Measurements from ENCODE around the gene ACBD6. TPM values are rescaled to one million over a fixed set of nuclear protein-coding genes. Genes with fewer than 3 reads are reported as not detected.

Gene ACBD6
- total and polyA plus RNA-seq, 4 donors: 34.9 to 76.1 (median 68.3) TPM

DNA sequence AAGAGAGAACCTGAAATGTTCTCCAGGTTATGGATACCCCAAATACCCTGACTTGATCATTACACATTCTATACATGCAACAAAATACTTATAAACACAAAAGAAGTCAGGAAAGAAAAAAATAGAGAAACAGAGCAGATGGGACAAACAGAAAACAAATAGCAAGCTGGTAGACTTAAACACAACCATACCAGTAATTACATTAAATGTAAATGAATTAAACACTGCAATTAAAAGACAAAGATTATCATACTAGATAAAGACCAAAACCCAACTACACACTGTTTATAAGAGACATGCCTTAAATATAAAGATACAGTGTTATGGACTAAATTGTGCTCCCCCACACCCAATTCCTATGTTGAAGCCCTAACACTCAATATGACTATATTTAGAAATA is 117.2 kb downstream of the ACBD6 start:
- H3K9me3 ChIP-seq (ENCODE audit: control insufficient read depth, insufficient read depth, low read length): peaks cover 16% of the 10 kb centered on the region
- no peak overlapping the region for H3K27ac ChIP-seq (ENCODE audit: low read depth, low read length)
- no peaks in the 10 kb centered on the region for H3K4me1 ChIP-seq (ENCODE audit: control insufficient read depth, insufficient read depth, low read length)
- no peak overlapping the region for H3K4me3 ChIP-seq (ENCODE audit: low read depth, low read length)
- H3K27me3 ChIP-seq (ENCODE audit: control insufficient read depth, insufficient read depth, low read length): no peaks in the 10 kb centered on the region
- no peaks in the 10 kb centered on the region for H3K36me3 ChIP-seq (ENCODE audit: control insufficient read depth, insufficient read depth, low read length)
- no peak for DNase-seq (ENCODE audit: low read depth in 4 of 6, low spot score in 6 of 6)

- DNase-seq (ENCODE audit: low read depth in 4 of 6, low spot score in 6 of 6): no peak
- no peaks in the 10 kb centered on the region for H3K36me3 ChIP-seq (ENCODE audit: control insufficient read depth, insufficient read depth, low read length)
- H3K27me3 ChIP-seq (ENCODE audit: control insufficient read depth, insufficient read depth, low read length): no peaks in the 10 kb centered on the region
- H3K27ac ChIP-seq (ENCODE audit: low read depth, low read length): no peak overlapping the region
- no CpG with 5 or more reads among the region's 3 CpGs for WGBS (ENCODE audit: insufficient coverage)
- no peak overlapping the region for H3K4me3 ChIP-seq (ENCODE audit: low read depth, low read length)
- no peaks in the 10 kb centered on the region for H3K4me1 ChIP-seq (ENCODE audit: control insufficient read depth, insufficient read depth, low read length)
- peaks cover 21% of the 10 kb centered on the region for H3K9me3 ChIP-seq (ENCODE audit: control insufficient read depth, insufficient read depth, low read length)
Observed at GRCh38 chr1:180384286-180385005, 117.9 kb downstream of the ACBD6 start.

DNA sequence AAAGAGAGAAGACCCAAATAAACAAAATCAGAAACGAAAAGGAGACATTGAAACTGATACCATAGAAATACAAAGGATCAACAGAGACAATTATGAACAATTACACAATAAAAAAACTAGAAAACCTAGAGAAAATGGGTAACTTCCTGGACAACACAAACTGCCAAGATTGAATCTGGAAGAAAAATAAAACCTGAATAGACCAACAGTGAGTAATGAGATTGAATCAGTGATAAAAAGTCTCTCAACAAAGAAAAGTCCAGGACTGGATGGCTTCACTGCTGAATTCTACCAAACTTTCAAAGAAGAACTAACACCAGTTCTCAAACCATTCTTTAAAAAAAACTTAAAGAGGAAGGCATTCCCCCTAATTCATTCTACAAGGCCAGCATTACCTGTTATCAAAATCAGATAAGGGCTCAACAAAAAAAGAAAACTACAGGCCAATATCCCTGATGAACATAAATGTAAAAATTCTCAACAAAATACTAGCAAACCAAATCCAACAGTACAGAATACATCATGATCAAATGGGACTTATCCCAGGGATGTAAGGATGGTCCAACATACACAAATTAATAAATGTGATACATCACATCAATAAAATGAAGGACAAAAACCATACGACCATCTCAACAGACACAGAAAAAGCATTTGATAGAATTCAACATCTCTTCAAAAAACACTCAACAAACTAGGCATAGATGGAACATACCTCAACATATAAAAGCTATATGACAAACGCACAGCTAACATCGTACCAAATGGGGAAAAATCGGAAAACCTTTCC is 119.9 kb downstream of the ACBD6 start:
- WGBS (ENCODE audit: insufficient coverage): 86% methylated on average over 1 of the region's 5 CpGs
- no peak overlapping the region for H3K4me3 ChIP-seq (ENCODE audit: low read depth, low read length)
- DNase-seq (ENCODE audit: low read depth in 4 of 6, low spot score in 6 of 6): no peak
- peaks cover 26% of the 10 kb centered on the region for H3K9me3 ChIP-seq (ENCODE audit: control insufficient read depth, insufficient read depth, low read length)
- no peak overlapping the region for H3K27ac ChIP-seq (ENCODE audit: low read depth, low read length)
- H3K27me3 ChIP-seq (ENCODE audit: control insufficient read depth, insufficient read depth, low read length): no peaks in the 10 kb centered on the region
- no peaks in the 10 kb centered on the region for H3K36me3 ChIP-seq (ENCODE audit: control insufficient read depth, insufficient read depth, low read length)
- H3K4me1 ChIP-seq (ENCODE audit: control insufficient read depth, insufficient read depth, low read length): no peaks in the 10 kb centered on the region

- Histone ChIP-seq H3K9me3 (ENCODE audit: control insufficient read depth, insufficient read depth, low read length) (peaks cover 26% of the 10 kb centered on the region), H3K27me3 (ENCODE audit: control insufficient read depth, insufficient read depth, low read length) (no peaks in the 10 kb centered on the region), H3K27ac (ENCODE audit: low read depth, low read length) (no peak overlapping the region), H3K36me3 (ENCODE audit: control insufficient read depth, insufficient read depth, low read length) (no peaks in the 10 kb centered on the region), H3K4me3 (ENCODE audit: low read depth, low read length) (no peak overlapping the region), H3K4me1 (ENCODE audit: control insufficient read depth, insufficient read depth, low read length) (no peaks in the 10 kb centered on the region)
- DNase-seq (ENCODE audit: low read depth in 4 of 6, low spot score in 6 of 6): no peak
- 90% methylated on average over 2 of the region's 4 CpGs for WGBS (ENCODE audit: insufficient coverage)
Observed at GRCh38 chr1:180381184-180381580, 121.2 kb downstream of the ACBD6 start.

DNA sequence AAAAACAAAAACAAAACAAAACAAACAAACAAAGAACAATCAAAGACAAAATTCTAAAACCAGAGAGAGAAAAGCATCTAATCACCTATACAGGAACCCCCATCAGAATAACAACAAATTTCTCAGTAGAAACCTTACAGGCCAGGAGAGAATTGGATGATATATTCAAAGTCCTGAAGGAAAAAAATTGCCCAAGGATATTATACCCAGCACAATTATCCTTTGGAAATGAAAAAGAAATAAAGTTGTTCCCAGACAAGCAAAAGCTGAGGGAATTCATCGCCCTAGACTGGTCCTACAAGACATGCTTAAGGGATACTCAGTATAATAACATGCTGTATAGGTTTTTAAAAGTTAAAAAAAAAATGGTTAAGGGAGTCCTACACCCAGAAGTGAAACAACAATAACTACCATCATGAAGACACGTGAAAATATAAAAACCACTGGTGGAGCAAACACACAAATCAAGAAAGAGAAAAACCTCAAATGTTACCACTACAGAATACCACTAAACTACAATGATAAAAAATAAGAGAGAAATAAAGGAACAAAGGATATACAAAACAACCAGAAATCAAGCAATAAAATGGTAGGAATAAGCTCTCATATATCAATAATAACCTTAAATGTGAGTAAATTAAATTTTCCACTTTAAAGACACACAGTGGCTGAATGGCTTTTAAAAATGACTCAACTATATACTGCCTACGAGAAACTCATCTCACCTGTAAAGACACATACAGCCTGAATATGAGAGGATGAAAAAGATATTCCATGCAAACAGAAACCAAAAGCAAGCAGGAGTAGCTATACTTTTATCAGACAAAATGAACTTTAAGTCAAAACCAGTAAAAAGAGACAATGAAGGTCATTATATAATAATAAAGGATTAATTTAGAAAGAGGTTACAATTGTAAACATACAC is 121.9 kb downstream of the ACBD6 start:
- no peak overlapping the region for H3K4me3 ChIP-seq (ENCODE audit: low read depth, low read length)
- no peaks in the 10 kb centered on the region for H3K4me1 ChIP-seq (ENCODE audit: control insufficient read depth, insufficient read depth, low read length)
- no peaks in the 10 kb centered on the region for H3K36me3 ChIP-seq (ENCODE audit: control insufficient read depth, insufficient read depth, low read length)
- WGBS (ENCODE audit: insufficient coverage): no CpG with 5 or more reads among the region's 3 CpGs
- no peak for DNase-seq (ENCODE audit: low read depth in 4 of 6, low spot score in 6 of 6)
- peaks cover 24% of the 10 kb centered on the region for H3K9me3 ChIP-seq (ENCODE audit: control insufficient read depth, insufficient read depth, low read length)
- no peak overlapping the region for H3K27ac ChIP-seq (ENCODE audit: low read depth, low read length)
- no peaks in the 10 kb centered on the region for H3K27me3 ChIP-seq (ENCODE audit: control insufficient read depth, insufficient read depth, low read length)

DNA sequence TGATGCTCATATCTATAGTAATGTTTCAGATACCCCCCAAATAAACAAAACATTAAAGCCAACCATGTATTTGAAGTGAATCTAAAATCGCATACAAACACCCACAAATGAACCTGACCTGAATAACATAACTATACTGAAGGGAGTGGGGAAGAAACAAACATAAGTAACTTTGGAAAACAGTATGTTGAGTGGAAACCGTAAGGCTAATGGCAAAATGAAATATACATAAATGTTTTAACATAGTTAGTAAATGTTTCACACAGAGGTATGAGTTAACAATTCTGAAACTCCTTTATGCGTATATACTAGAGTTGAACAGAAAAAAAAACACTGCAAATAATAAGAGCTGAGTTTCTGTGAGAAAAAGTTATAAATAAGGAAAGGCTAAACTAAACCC is 125.6 kb downstream of the ACBD6 start:
- no peak overlapping the region for H3K27ac ChIP-seq (ENCODE audit: low read depth, low read length)
- no CpG with 5 or more reads among the region's 3 CpGs for WGBS (ENCODE audit: insufficient coverage)

GRCh38 chr1:180376253-180376652 is 126.1 kb downstream of the ACBD6 start:
- Histone ChIP-seq H3K27ac (ENCODE audit: low read depth, low read length) (no peak overlapping the region), H3K4me1 (ENCODE audit: control insufficient read depth, insufficient read depth, low read length) (no peaks in the 10 kb centered on the region), H3K9me3 (ENCODE audit: control insufficient read depth, insufficient read depth, low read length) (peaks cover 15% of the 10 kb centered on the region), H3K4me3 (ENCODE audit: low read depth, low read length) (no peak overlapping the region), H3K36me3 (ENCODE audit: control insufficient read depth, insufficient read depth, low read length) (no peaks in the 10 kb centered on the region), H3K27me3 (ENCODE audit: control insufficient read depth, insufficient read depth, low read length) (no peaks in the 10 kb centered on the region)
- WGBS (ENCODE audit: insufficient coverage): no CpG with 5 or more reads among the region's 1 CpG
- no peak for DNase-seq (ENCODE audit: low read depth in 4 of 6, low spot score in 6 of 6)

More for the DNA sequence above, 125.6 kb downstream of the ACBD6 start:
- Histone ChIP-seq H3K4me1 (ENCODE audit: control insufficient read depth, insufficient read depth, low read length) (no peaks in the 10 kb centered on the region), H3K36me3 (ENCODE audit: control insufficient read depth, insufficient read depth, low read length) (no peaks in the 10 kb centered on the region), H3K4me3 (ENCODE audit: low read depth, low read length) (no peak overlapping the region), H3K9me3 (ENCODE audit: control insufficient read depth, insufficient read depth, low read length) (peaks cover 15% of the 10 kb centered on the region), H3K27me3 (ENCODE audit: control insufficient read depth, insufficient read depth, low read length) (no peaks in the 10 kb centered on the region)
- no peak for DNase-seq (ENCODE audit: low read depth in 4 of 6, low spot score in 6 of 6)

- no CpG with 5 or more reads among the region's 4 CpGs for WGBS (ENCODE audit: insufficient coverage)
- Histone ChIP-seq H3K36me3 (ENCODE audit: control insufficient read depth, insufficient read depth, low read length) (no peaks in the 10 kb centered on the region), H3K9me3 (ENCODE audit: control insufficient read depth, insufficient read depth, low read length) (no peaks in the 10 kb centered on the region), H3K4me1 (ENCODE audit: control insufficient read depth, insufficient read depth, low read length) (no peaks in the 10 kb centered on the region), H3K27ac (ENCODE audit: low read depth, low read length) (no peak overlapping the region), H3K4me3 (ENCODE audit: low read depth, low read length) (no peak overlapping the region), H3K27me3 (ENCODE audit: control insufficient read depth, insufficient read depth, low read length) (no peaks in the 10 kb centered on the region)
- no peak for DNase-seq (ENCODE audit: low read depth in 4 of 6, low spot score in 6 of 6)
Observed at GRCh38 chr1:180372728-180373127, 129.6 kb downstream of the ACBD6 start.

GRCh38 chr1:180370597-180370996 is 131.8 kb downstream of the ACBD6 start:
- no peak overlapping the region for H3K27ac ChIP-seq (ENCODE audit: low read depth, low read length)
- no peak for DNase-seq (ENCODE audit: low read depth in 4 of 6, low spot score in 6 of 6)
- H3K36me3 ChIP-seq (ENCODE audit: control insufficient read depth, insufficient read depth, low read length): no peaks in the 10 kb centered on the region
- no peaks in the 10 kb centered on the region for H3K4me1 ChIP-seq (ENCODE audit: control insufficient read depth, insufficient read depth, low read length)
- no peaks in the 10 kb centered on the region for H3K27me3 ChIP-seq (ENCODE audit: control insufficient read depth, insufficient read depth, low read length)
- no peaks in the 10 kb centered on the region for H3K9me3 ChIP-seq (ENCODE audit: control insufficient read depth, insufficient read depth, low read length)
- no CpG with 5 or more reads among the region's 1 CpG for WGBS (ENCODE audit: insufficient coverage)
- H3K4me3 ChIP-seq (ENCODE audit: low read depth, low read length): no peak overlapping the region
